NCI-H526 (cell line): ENCODE results near the gene NUDT8.
A peak's percentile ranks its signal among the peaks of the same experiment; 100 is the strongest.
"Not testable (repeated sequence)": the region's sequence is repeated elsewhere in the genome, so short reads cannot be mapped to it uniquely, and the experiment has no call there.

Experiments
- DNase-seq, 2 experiments: peaks; one replicate each; lab custom pipeline; 2025; lab: John Stamatoyannopoulos, UW

NUDT8 gene

GRCh38 chr11:67627812-67628624 lies 1.7 kb downstream of the NUDT8 start:
- DNase-seq: peak in 1 of 2 experiments; percentile 64

- DNase-seq: peak in 1 of 2 experiments; percentile 64
Observed at GRCh38 chr11:67627441-67627811, 2.3 kb downstream of the NUDT8 start.

GRCh38 chr11:67626970-67627369 lies 2.8 kb downstream of the NUDT8 start:
- peak; percentile 52 to 61 for DNase-seq

- peak; percentile 57 to 73 for DNase-seq
Observed at GRCh38 chr11:67626131-67626833, 3.5 kb downstream of the NUDT8 start.

- not testable (repeated sequence) for DNase-seq
Observed at GRCh38 chr11:67623795-67624194, 5.9 kb downstream of the NUDT8 start.

- DNase-seq: not testable (repeated sequence)
Observed at GRCh38 chr11:67622905-67623304, 6.8 kb downstream of the NUDT8 start.

DNA sequence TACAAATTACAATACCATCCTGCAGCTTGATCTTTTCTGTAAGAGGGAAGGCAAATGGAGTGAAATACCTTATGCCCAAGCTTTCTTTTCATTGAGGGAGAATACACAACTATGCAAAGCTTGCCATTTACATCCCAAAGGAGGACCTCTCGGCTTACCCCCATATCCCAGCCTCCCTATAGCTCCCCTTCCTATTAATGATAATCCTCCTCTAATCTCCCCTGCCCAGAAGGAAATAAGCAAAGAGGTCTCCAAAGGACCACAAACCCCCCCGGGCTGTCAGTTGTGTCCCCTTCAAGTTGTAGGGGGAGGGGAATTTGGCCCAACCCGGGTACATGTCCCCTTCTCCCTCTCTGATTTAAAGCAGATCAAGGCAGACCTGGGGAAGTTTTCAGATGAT lies 7.8 kb downstream of the NUDT8 start:
- not testable (repeated sequence) for DNase-seq

DNA sequence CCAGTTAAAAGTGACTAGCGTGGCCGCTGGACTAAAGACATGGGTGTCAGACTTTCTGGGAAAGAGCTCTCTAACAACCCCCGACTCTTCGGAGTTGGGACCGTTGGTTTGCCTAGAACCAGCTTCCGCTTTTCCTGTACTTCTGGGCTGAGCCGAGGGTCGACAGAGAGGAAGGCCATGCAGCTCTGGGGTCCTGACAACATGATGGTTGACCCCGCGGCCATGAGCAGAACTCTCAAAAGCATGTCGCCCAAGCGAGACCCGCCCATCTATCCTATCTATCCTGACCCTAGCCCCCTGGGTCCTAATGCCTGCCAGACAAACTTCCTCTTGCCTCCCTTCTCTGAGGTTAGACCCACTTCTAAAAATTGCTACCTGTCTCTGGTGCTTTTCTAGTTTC lies 9.1 kb downstream of the NUDT8 start:
- peak; percentile 53 to 69 for DNase-seq

GRCh38 chr11:67619683-67620618 lies 9.8 kb downstream of the NUDT8 start:
- peak; percentile 62 to 80 for DNase-seq

GRCh38 chr11:67618901-67619659 lies 10.7 kb downstream of the NUDT8 start:
- not testable (repeated sequence) for DNase-seq

GRCh38 chr11:67617243-67617953 lies 12.3 kb downstream of the NUDT8 start:
- no peak for DNase-seq

GRCh38 chr11:67616431-67617242 lies 13.1 kb downstream of the NUDT8 start:
- no peak for DNase-seq

DNA sequence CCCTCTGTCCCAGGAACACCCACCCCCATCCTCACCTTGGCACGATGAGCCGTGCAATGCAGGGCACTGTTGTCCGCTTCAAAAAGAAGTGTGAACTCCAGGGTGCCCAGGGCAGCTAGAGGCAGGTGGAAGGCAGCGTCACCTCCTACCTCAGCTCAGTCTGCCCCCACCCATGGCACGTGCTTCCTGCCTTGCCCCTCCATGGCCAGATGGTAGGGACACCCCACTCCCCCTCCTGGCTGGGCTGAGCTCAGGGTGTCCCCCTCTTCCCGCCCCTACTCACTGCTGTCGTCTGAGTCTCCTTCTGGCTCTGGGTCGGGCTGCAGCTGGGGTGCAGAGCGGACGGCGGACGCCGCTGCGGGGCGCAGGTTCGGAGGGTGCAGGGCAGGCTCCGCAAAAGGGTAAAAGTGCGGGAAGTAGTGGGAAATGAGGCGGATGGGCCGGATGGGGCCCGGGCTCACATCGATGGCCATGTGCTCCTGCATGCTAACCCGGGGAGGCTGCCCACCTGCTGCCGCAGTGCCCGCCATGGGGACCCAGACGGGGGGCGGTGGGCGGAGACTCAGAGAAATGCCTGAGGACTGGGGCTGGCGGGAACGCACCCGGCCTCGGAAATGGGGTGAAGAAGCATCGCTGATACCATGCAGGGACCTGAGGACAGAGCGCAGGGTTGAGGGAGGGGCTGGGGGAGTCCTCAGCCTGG lies 13.9 kb downstream of the NUDT8 start:
- no peak for DNase-seq

GRCh38 chr11:67614730-67615714 lies 14.7 kb downstream of the NUDT8 start:
- peak in 1 of 2 experiments; percentile 71 for DNase-seq

DNA sequence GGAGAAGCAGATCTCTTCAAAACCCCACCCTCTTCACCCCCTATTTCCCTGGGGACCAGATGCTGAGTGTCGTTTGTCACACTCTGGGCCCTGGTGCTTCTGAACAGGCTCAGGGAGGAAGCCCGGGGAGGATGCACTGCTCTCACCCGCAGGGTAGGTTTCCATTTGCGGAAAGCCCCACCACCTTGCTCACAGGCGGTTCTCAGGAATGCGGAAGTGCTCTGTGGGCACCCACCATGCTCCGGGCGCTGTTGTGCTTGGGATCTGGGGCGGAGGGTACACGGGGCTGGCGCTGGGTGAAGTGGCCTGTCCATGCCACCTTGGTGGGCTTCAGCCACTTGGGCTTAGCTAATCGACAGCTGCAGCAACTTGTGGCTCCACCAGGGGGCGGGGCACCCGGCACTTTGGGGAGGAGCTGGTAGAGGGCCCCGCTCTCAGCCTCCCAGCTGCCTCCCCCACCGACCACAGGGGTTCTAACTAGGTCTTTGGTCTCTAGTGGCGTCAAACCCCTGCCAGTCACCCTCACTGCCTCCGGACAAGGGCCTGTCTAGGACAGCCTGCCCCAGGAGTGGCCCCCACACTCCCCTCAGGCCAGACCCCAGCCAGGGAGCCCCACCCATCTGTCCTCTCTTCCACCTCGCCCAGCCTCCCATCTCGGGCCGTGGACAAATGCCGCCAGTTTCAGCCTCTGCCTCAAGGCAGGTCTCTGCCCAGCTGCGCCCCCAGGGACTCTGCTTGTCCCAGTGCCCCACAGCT lies 15.6 kb downstream of the NUDT8 start:
- peak; percentile 42 to 78 for DNase-seq

DNA sequence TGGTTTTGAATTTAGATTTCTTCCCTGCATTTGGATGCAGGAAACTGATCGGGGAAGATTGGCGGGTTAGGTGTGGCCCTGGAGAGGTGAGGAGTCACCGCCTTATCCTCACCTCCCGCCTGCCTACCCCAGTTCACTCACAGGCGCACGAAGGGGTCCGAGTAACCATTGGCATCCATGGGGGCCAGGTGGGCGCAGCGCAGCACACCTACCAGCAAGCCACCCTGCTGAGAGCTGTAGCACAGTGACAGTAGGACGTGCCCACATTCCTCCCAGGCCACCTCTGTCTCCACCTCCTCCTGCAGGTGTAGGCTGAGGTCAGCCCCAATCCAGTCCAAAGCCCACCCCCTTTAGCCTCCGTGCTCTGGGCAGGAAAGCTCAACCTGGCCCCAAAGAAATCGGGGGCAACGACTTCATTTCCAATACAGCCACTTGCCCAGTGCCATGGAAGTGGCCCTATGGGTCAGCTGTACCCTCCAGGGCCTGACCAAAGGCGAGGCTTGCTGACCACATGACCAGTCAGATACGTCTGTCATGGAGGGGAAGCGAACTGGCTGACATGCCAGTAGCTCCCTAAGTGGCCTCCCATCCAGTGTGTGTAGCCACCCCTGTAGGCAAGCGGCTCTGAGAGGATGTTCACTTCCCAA lies 16.3 kb downstream of the NUDT8 start:
- no peak for DNase-seq

DNA sequence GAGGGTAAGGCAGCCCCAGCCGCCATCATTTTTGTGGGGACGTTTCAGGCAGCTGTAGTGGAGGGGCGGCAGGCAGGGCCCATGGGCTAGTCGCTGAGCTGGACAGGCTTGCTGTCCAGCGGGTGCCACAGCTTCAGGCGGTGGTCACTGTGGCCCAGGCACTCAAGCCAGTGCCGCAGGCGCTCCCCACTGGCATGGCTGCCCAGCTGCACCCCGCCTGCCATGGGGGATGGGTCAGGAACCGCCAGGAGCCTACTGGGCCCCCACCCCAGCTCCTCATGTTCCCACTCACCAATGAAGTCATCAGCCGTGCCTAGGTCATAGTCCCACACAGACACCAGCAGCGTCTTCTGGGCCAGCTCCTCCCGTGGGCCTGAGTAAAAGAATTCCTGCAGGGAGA lies 17.0 kb downstream of the NUDT8 start:
- DNase-seq: no peak
